HepG2 (cell line): ENCODE data around the gene PNPLA2. TPM values are rescaled to one million over a fixed set of nuclear protein-coding genes. Genes with fewer than 3 reads are reported as not detected.

Experiments used
- GABPB1 ChIP-seq: IDR thresholded peaks from 2 replicates; pipeline ENCODE4 v1.6.1; 2016; ENCODE audit warnings: mild to moderate bottlenecking, missing genetic modification reagents, moderate library complexity, missing compliant biosample characterization
- MXI1 ChIP-seq: IDR thresholded peaks from 3 replicates; pipeline ENCODE4 v1.6.1; 2012; ENCODE audit warnings: low read depth, low read length, inconsistent platforms, borderline replicate concordance
- NFIC ChIP-seq: IDR thresholded peaks from 2 replicates; pipeline ENCODE4 v1.6.1; 2012; ENCODE audit warnings: mild to moderate bottlenecking, low read length, inconsistent platforms
- SALL1 ChIP-seq: sonication (generic); formaldehyde crosslinking; IDR thresholded peaks from 2 replicates; pipeline ENCODE4 v1.8.0; 2022; ENCODE audit warnings: mild to moderate bottlenecking, missing genetic modification reagents
- SMAD3 ChIP-seq: sonication (generic); formaldehyde crosslinking; IDR thresholded peaks from 2 replicates; pipeline ENCODE4 v1.4.0; 2020; ENCODE audit warnings: missing genetic modification reagents
- SNAPC2 ChIP-seq: sonication (generic); formaldehyde crosslinking; IDR thresholded peaks from 2 replicates; pipeline ENCODE4 v1.8.1; 2022; ENCODE audit warnings: mild to moderate bottlenecking, missing genetic modification reagents
- TBX2 ChIP-seq: sonication (generic); formaldehyde crosslinking; IDR thresholded peaks from 2 replicates; pipeline ENCODE4 v1.5.0; 2020; ENCODE audit warnings: missing genetic modification reagents, mild to moderate bottlenecking, borderline replicate concordance
- TRIM22 ChIP-seq: fragments of 450-650 bp; IDR thresholded peaks from 2 replicates; pipeline ENCODE4 v1.6.1; 2017
- ZNF430 ChIP-seq: sonication (generic); formaldehyde crosslinking; IDR thresholded peaks from 2 replicates; pipeline ENCODE4 v1.9.0; 2021; ENCODE audit warnings: mild to moderate bottlenecking, missing genetic modification reagents
- ZNF451 ChIP-seq: sonication (generic); formaldehyde crosslinking; IDR thresholded peaks from 2 replicates; pipeline ENCODE4 v1.5.0; 2020; ENCODE audit warnings: mild to moderate bottlenecking, missing genetic modification reagents
- ZNF496 ChIP-seq: sonication (generic); formaldehyde crosslinking; IDR thresholded peaks from 2 replicates; pipeline ENCODE4 v1.8.1; 2023; ENCODE audit warnings: mild to moderate bottlenecking, moderate library complexity, missing genetic modification reagents; ENCODE audit not compliant: insufficient replicate concordance
- ZNF557 ChIP-seq: sonication (generic); formaldehyde crosslinking; IDR thresholded peaks from 2 replicates; pipeline ENCODE4 v1.4.0; 2020; ENCODE audit warnings: missing genetic modification reagents
- ZNF570 ChIP-seq: sonication (generic); formaldehyde crosslinking; IDR thresholded peaks from 2 replicates; pipeline ENCODE4 v1.4.0; 2020; ENCODE audit warnings: mild to moderate bottlenecking, missing genetic modification reagents, borderline replicate concordance
- polyA plus RNA-seq, 8 experiments: library from polyadenylated mRNA; depleted of rRNA in 3 of 8; stranded (reverse) in 7 of 8; unstranded in 1 of 8; fragments of >200 nt; fragmentation: Illumina TruSeq in 4 of 8; extraction: Trizol in 4 of 8; gene quantifications; 2 replicates each; pipeline versions ENCODE4 v1.2.1 to v1.2.3, GENCODE V29; 2011 to 2016; ENCODE audit warnings: low read depth in 4 of 8, missing spikeins in 1 of 8, mixed read lengths in 1 of 8; ENCODE audit not compliant: insufficient read depth in 1 of 8
- total RNA-seq, 5 experiments: library from RNA; depleted of rRNA; stranded (reverse); fragments of >200 nt; fragmentation: Illumina TruSeq; extraction: Trizol; gene quantifications; 2 replicates each; pipeline ENCODE4 v1.2.3, GENCODE V29; 2016; ENCODE audit warnings: low read depth in 1 of 5
- TF ChIP-seq, protein P1 (sequence below): sonication (generic); formaldehyde crosslinking; IDR thresholded peaks from 2 replicates; pipeline ENCODE4 v1.5.0; 2020; ENCODE audit warnings: mild to moderate bottlenecking, missing genetic modification reagents
- TF ChIP-seq, protein P2 (sequence below): sonication (generic); formaldehyde crosslinking; IDR thresholded peaks from 2 replicates; pipeline ENCODE4 v1.8.1; 2023; ENCODE audit warnings: mild to moderate bottlenecking, missing genetic modification reagents
- TF ChIP-seq, protein P3 (sequence below): sonication (generic); formaldehyde crosslinking; IDR thresholded peaks from 2 replicates; pipeline ENCODE4 v1.4.0; 2020; ENCODE audit warnings: missing genetic modification reagents

Gene PNPLA2
- total and polyA plus RNA-seq, 2 of the 13 experiments (the other 11 are each of a cell fraction or from before 2014, with no cell fraction given): 10.5 to 43.2 TPM

- TF ChIP-seq, protein P1, sequence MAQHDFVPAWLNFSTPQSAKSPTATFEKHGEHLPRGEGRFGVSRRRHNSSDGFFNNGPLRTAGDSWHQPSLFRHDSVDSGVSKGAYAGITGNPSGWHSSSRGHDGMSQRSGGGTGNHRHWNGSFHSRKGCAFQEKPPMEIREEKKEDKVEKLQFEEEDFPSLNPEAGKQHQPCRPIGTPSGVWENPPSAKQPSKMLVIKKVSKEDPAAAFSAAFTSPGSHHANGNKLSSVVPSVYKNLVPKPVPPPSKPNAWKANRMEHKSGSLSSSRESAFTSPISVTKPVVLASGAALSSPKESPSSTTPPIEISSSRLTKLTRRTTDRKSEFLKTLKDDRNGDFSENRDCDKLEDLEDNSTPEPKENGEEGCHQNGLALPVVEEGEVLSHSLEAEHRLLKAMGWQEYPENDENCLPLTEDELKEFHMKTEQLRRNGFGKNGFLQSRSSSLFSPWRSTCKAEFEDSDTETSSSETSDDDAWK (CRISPR knock-in tag): no peak
- no peak; the same call in 1 of the 2 replicates for TF ChIP-seq GABPB1
- TF ChIP-seq MXI1: peak; percentile 57; the same call in 1 of the 3 replicates
- peak; percentile 31; the same call in 1 of the 2 replicates for TF ChIP-seq SALL1 (CRISPR knock-in tag)
- no peak for TF ChIP-seq ZNF570 (CRISPR knock-in tag)
- TF ChIP-seq ZNF451 (CRISPR knock-in tag): no peak
- 0 out of 2 replicates have a peak, but pooled peaks have one; percentile 20 for TF ChIP-seq ZNF430
- TF ChIP-seq ZNF496: no peak
- TF ChIP-seq SMAD3 (CRISPR knock-in tag): no peak
- TF ChIP-seq SNAPC2 (CRISPR knock-in tag): 0 out of 2 replicates have a peak, but pooled peaks have one; percentile 55
- TF ChIP-seq, protein P2, sequence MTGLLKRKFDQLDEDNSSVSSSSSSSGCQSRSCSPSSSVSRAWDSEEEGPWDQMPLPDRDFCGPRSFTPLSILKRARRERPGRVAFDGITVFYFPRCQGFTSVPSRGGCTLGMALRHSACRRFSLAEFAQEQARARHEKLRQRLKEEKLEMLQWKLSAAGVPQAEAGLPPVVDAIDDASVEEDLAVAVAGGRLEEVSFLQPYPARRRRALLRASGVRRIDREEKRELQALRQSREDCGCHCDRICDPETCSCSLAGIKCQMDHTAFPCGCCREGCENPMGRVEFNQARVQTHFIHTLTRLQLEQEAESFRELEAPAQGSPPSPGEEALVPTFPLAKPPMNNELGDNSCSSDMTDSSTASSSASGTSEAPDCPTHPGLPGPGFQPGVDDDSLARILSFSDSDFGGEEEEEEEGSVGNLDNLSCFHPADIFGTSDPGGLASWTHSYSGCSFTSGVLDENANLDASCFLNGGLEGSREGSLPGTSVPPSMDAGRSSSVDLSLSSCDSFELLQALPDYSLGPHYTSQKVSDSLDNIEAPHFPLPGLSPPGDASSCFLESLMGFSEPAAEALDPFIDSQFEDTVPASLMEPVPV (CRISPR knock-in tag): no peak
- no peak for TF ChIP-seq TRIM22
- no peak for TF ChIP-seq NFIC
- TF ChIP-seq TBX2 (CRISPR knock-in tag): peak; percentile 64
- no peak for TF ChIP-seq ZNF557 (CRISPR knock-in tag)
- TF ChIP-seq, protein P3, sequence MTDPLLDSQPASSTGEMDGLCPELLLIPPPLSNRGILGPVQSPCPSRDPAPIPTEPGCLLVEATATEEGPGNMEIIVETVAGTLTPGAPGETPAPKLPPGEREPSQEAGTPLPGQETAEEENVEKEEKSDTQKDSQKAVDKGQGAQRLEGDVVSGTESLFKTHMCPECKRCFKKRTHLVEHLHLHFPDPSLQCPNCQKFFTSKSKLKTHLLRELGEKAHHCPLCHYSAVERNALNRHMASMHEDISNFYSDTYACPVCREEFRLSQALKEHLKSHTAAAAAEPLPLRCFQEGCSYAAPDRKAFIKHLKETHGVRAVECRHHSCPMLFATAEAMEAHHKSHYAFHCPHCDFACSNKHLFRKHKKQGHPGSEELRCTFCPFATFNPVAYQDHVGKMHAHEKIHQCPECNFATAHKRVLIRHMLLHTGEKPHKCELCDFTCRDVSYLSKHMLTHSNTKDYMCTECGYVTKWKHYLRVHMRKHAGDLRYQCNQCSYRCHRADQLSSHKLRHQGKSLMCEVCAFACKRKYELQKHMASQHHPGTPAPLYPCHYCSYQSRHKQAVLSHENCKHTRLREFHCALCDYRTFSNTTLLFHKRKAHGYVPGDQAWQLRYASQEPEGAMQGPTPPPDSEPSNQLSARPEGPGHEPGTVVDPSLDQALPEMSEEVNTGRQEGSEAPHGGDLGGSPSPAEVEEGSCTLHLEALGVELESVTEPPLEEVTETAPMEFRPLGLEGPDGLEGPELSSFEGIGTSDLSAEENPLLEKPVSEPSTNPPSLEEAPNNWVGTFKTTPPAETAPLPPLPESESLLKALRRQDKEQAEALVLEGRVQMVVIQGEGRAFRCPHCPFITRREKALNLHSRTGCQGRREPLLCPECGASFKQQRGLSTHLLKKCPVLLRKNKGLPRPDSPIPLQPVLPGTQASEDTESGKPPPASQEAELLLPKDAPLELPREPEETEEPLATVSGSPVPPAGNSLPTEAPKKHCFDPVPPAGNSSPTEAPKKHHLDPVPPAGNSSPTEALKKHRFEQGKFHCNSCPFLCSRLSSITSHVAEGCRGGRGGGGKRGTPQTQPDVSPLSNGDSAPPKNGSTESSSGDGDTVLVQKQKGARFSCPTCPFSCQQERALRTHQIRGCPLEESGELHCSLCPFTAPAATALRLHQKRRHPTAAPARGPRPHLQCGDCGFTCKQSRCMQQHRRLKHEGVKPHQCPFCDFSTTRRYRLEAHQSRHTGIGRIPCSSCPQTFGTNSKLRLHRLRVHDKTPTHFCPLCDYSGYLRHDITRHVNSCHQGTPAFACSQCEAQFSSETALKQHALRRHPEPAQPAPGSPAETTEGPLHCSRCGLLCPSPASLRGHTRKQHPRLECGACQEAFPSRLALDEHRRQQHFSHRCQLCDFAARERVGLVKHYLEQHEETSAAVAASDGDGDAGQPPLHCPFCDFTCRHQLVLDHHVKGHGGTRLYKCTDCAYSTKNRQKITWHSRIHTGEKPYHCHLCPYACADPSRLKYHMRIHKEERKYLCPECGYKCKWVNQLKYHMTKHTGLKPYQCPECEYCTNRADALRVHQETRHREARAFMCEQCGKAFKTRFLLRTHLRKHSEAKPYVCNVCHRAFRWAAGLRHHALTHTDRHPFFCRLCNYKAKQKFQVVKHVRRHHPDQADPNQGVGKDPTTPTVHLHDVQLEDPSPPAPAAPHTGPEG (CRISPR knock-in tag): peak; percentile 54; the same call in 1 of the 2 replicates
These were observed 26.3 kb downstream of the PNPLA2 start (continued) for GRCh38 chr11:844693-845644.
